Nucleus accumbens (tissue), 56 donors: ENCODE data around the gene PTPRN2.
A peak's percentile ranks its signal among the peaks of the same experiment; 100 is the strongest.
"Not testable (repeated sequence)": the region's sequence is repeated elsewhere in the genome, so short reads cannot be mapped to it uniquely, and the experiment has no call there.

Source experiments
- DNase-seq, 56 donors: peaks; one replicate each; lab custom pipeline; 2025; lab: John Stamatoyannopoulos, UW

PTPRN2 gene

DNA sequence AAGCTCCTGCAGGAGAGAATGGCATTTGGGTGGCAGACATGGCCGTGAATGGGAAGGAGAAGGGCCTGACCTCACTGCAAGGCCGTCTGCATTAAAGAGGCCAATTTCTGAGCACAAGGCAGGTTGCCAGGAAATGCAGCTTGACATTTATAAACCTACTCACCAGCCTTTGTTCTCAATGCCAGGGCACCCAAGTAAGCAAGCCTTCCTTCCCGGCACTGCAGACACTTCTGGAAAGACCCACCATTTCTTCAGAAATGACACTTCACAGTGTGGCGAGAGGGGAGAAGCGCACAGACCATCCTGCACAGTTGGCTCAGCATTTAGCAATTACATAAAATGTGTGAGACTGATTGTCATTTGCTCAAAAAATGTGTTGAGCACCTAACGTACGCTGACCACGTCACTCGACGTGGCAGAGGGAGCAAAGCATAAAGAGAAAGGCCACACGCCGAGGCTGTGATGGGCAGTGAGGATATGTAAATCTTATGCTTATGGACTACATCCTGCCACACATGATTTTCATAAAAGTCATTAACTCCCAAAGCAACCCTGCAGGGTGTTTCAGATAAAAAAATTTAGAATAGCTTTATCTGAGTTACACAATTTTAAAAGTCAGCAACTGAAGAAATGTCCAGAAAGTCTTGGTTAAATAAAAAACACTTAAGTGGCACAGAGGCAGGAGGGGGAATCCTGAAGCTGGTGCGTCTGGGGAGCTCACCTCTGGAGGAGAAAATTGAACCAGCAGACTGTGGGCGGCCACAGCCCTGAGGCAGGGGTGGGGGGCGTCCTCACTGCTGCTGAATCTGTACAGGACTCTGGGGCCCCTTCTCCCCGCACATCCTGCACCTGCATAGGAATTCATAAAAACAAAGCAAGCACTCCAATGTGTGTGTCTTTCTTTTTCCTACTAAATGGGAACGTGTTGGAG lies 543.8 kb downstream of the PTPRN2 start:
- no peak for DNase-seq

DNA sequence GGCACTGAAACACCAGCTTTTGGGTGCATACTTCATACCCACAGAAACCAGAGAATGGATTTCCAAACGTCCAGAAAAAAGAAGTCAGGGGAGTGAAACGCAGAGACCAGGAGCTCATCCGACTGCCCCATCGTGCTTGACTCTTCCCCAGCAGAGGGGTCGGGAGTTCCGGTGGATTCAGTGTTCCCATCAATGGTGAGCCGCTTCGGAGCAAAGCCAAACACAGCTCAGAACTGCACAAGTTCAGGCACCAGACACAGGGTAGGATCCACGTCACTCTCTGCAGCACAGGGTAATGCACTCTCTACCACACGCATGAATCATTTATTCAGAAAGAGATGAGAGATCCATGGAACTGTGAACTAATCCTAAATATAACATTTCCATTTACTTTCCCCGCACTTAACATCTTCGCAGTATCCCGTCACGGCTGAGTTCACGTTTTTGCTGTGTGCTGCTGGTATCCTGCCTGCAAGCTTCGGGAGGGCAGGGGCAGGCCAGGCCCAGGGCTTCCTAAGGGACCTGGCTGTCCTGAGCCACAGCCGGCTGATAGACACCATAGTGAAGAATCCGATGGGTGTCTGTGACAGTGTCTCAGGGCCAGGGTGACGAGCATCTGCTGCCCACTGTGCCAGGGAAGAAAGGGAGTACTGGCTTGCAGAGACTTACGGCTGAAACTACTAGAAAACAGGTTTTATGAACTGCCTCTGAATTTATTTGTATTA lies 545.3 kb downstream of the PTPRN2 start:
- no peak for DNase-seq

DNA sequence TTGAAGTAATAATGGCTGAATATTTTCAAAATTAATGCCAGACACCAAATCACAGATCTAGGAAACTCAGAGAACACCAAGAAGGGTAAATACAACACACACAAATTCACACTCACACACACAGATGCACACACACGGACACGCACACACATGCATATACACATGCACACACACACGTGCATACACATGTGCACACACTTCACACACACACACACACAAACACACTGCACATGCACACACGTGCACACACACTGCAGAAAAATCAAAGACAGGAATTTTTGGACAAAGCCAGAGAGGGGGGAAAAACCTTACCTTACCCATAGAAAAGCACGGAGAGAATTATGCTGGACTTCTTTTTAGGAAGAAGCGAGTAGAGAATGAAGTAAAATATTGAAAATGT lies 547.4 kb downstream of the PTPRN2 start:
- no peak for DNase-seq

DNA sequence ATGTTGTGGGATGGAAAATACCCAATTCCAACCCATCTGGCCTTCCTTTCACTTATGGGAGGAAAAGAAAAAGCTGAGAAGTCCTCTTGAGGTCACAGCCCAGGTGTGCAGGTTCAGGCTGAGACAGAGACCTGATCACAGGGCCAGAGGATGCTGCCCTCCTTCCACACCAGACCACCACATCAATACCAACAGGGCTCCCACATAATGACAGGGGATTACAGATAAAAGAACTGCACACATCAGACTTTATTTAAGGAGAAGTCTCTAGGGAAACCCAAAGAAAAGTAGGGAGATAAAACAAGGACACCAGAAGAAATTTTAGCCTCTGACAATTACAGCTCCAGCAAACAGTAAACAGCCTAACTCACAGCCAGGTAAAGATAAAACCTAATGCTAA lies 548.4 kb downstream of the PTPRN2 start:
- DNase-seq, result no peak

DNA sequence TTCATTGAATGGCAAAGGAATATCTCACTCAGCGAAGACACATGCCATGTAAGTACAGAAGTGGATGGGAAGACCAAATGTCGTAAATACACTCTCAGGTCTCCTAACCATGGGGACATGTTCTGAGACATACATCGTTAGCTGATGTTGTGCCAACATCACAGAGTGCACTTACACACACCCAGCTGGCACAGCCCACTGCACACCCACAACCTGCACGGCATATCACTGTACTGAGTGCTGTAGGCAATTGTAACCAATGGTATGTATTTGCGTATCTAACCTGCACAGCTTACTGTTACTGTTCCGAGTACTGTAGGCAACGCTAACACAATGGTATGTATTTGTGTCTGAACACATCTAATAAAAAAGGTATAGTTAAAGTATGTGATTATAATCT lies 550.4 kb downstream of the PTPRN2 start:
- DNase-seq, result no peak

DNA sequence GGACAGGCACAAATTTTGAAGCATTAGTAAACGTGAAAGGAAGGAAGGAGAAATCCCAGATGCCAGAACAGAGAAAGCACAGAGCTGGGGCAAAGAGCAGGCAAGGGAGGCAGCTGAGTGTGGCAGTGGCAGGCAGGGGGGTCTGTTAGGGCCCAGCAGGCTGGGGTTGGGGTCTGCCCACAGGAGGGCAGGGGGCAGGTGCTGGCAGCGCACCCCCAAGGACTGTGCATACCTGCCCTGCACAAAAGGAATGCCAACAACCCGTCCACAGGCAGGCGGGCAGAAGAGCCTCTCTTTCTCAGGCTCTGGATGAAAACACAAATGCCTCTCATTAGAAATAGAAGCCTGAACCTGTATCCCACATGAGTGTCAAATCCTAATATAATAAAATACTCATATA lies 552.3 kb downstream of the PTPRN2 start:
- no peak for DNase-seq

DNA sequence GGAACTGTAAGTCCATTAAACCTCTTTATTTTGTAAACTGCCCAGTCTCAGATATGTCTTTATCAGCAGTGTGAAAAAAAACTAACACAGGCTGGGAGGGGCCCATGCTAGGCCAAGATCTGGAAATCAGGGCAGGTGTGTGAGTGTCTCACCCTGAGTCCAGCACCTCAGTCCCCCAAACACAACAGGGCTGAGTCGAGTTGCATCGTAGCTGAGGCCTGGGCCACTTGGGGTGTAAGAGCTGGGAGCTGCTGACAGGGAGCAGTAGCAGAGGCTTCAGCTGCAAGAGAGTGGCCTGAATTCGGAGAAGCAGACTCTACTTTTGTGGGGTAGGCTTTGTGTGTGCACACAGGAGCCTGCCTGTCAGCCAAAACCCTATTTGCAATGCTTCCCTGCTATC lies 553.1 kb downstream of the PTPRN2 start:
- DNase-seq, result no peak

- DNase-seq, result not testable (repeated sequence)
Observed at GRCh38 chr7:158033925-158034324, 553.7 kb downstream of the PTPRN2 start.

DNA sequence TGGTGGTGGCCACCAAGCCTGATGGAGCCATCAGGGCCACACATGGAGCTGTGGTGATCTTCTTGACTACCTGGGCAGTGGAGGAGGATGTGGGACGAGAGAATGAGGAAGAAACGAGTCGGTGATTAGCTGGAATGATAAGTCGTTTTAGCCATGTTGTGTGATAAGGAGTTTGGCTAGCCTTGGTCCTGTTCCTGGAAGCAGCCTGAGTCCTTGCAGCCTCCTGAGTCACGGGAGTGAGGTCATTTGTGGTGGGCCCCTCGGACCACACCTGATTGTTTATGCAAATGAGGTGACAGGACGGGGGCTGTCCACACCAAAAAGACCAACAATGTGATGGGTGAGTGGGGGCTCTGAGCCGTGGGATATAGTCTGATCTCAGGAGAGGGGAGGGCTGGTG lies 554.4 kb downstream of the PTPRN2 start:
- DNase-seq, result no peak

GRCh38 chr7:158032561-158033115 lies 555.0 kb downstream of the PTPRN2 start:
- DNase-seq, result no peak

DNA sequence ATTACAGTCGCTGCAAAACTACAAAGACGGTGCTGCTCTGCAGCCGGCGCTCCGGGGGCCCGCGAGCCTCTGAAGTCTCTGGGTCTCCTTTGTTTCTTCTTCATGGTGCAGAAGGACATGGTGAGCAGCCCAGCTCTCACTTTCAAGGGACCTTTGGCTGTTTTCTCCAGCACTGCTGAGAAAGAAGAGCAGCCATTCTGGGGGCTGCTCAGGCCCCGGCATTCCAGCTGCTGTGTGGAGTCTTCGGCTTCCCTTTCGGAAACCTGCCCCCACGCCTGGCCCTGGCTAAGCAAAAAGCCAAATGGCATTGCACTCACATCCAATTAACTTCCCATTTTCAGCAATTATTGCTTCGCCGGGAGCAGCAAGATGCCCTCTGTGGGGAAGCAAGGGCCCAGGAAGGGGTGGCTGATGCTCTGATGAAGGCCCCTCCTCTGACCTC lies 555.7 kb downstream of the PTPRN2 start:
- DNase-seq, result peak in 1 of 56 donors; percentile 24

DNA sequence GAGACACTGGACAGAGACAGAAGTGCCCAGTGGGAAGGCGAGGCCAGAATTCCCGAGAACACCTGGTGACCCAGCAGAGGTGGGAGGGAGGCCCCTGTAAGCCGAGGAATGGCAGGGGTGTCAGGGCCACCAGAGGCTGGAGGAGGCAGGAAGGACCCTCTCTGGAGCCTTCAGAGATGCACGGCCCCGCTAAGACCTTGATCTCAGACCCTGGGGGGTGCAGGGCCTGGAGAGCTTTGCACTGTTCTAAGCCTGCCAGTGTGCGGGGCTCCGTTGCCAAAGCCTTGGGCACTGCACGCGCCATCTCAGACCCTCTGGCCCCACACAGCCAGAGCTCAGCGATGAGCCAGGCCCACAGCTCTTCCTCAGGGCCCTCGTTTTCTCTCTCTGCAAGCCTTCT lies 557.1 kb downstream of the PTPRN2 start:
- no peak for DNase-seq

GRCh38 chr7:158030071-158030470 lies 557.6 kb downstream of the PTPRN2 start:
- DNase-seq, result no peak

DNA sequence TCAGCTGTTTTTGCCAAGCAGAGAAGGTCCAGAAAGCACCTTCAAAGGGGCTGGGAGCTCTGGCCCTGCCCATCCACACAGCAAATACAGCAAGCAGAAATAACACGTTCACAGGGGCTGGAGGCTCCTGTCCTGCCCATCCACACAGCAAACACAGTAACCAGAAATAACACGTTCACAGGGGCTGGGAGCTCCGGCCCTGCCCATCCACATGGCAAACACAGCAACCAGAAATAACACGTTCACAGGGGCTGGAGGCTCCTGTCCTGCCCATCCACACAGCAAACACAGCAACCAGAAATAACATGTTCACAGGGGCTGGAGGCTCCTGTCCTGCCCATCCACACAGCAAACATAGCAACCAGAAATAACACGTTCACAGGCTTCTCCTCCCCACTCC lies 558.1 kb downstream of the PTPRN2 start:
- no peak for DNase-seq

DNA sequence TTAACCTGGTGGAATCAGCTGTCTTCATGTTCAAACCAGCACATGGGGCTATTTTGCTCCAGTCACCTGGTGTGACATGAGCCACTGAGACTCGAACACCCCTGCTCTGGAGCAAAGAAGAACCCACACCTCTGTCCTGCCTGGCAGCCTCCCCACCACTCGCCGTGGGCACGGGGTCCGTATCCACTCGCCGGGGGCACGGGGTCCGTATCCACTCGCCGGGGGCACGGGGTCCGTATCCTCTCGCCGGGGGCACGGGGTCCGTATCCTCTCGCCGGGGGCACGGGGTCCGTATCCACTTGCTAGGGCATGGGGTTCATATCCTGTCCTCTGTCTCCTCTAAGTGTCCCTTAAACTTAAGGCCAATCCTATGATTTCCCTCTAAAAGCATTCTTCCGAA lies 558.7 kb downstream of the PTPRN2 start:
- DNase-seq, result no peak

DNA sequence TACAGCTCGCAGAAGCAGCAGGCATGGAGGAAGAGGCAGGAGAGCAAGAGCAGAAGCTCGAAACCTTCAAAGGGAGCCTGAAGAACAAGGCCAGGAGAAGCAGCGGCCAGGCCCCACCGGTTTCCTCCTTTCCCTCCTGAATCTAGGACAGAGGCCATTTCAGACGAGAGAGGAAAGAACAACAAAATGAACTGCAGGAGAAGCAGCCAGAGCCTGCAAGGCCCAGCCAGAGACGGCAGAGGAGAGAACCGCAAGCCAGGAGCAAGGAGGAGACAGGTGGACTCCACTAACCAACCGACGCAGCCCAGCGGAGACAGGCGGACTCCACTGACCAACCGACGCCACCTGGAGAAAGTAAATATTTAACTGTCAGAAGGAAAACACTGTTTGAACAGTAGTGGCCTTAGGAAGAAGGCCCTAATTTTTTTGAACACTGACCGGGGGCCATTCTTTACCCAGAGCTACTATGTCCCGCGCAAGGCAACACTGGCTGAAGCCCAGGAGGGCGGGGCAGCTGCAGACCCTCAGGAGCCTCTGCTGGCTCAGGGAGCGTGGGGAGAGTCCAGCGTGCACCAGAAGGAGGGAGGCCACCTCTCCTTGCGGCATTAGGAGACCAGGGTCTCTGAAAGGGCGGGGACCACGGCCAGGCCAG lies 559.2 kb downstream of the PTPRN2 start:
- DNase-seq, result no peak

GRCh38 chr7:158027646-158028045 lies 560.0 kb downstream of the PTPRN2 start:
- no peak for DNase-seq

GRCh38 chr7:158026636-158027265 lies 560.9 kb downstream of the PTPRN2 start:
- no peak for DNase-seq

DNA sequence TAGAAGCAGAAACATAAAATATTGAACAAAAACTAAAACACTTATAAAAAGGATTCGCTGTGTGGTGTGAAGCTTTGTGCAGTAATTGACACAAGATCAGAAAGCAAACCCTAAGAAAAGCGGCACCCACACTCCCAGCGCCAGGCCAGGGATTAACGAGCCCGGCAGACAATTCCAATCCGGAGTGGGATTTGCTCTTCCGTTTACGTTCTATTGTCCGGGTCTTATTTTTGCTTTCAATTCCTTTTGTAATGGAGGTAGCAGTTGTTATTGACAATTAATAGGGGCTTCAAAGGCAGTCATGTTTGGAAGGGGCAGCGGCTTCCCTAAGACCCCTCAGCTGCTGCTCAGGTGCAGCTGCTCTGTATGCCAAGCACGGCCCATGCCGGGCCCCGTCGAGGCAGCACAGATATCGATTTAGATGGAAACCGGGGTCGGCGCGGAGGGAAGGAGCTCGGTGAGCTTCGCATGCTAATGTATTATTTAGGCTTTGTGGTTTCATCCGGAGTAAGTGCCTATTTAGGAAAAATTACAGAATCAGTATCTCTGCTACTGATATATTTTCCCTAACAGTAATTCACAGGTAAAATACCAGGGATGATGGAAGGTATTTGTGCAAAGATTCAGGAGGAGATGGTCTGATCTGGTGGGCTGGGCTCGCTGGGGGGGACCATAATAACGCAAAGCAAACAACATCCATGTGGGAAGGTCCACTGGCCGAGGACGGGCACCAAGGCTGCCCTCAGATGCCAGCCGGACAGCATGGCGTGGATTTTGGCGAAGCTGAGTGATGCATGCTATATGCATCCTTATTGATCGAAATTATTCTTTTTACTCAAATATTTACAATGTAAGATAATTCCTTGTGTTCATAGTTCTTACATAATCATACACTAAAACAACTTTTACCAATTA lies 561.7 kb downstream of the PTPRN2 start:
- DNase-seq, result no peak
